K562 (cell line): ENCODE data around the gene SLC35D2.

ENCODE experiments used
- BHLHE40 ChIP-seq: IDR thresholded peaks from 2 replicates; pipeline ENCODE4 v1.6.1; 2011; ENCODE audit warnings: low read length, improper control_type of control experiment
- GATA2 ChIP-seq: sonication (generic); formaldehyde crosslinking; IDR thresholded peaks from 2 replicates; pipeline ENCODE4 v1.4.0; 2020; ENCODE audit warnings: mild to moderate bottlenecking, missing genetic modification reagents
- TCFL5 ChIP-seq: fragments of 250-450 bp; sonication (Bioruptor Pico); conservative IDR thresholded peaks from 2 replicates; pipeline ENCODE4 v1.6.1; 2021; ENCODE audit warnings: mild to moderate bottlenecking, moderate library complexity, matching md5 sums

DNA sequence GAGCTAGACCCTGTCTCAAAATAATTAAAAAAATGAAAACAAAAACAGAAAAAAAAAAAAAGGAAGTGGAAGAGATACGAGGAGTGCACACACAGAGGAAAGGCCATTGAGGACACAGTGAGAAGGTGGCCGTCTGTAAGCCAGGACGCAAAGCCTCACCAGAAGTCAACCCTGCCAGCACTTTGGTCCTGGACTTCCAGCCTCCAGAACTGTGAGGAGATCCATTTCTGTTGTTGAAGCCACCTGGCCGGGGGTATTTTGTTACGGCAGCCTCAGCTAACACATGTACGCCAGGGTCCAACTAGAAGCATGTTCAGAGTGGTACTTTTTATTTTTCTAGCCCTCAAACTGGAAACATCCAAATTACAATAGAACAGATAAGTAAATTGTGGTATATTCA is 21.8 kb downstream of the SLC35D2 start:
- no peak for TF ChIP-seq TCFL5 (CRISPR knock-in tag)
- TF ChIP-seq BHLHE40 = no peak
- TF ChIP-seq GATA2 = no peak
